Left lung (tissue), 10 donors: ENCODE results near the gene CALN1. TPM values are rescaled to one million over a fixed set of nuclear protein-coding genes. Genes with fewer than 3 reads are reported as not detected.

ENCODE experiments used
- ATAC-seq: fragments of 200-7000 bp; cut with Tn5 transposase; one replicate; pipeline ENCODE4 v1.9.1; 2020; ENCODE audit warnings: moderate library complexity
- DNase-seq, 4 donors: peaks; one replicate each; pipeline ENCODE4 v3.0.0-alpha.2; 2013 to 2020
- H3K27ac ChIP-seq, 2 donors: fragments of 200-600 bp; sonication (generic) in 1 of 2; one replicate each; pipeline versions ENCODE4 v1.5.0 to v1.8.0; 2020 to 2021
- H3K27me3 ChIP-seq, 2 donors: fragments of 200-600 bp; sonication (generic) in 1 of 2; one replicate each; pipeline versions ENCODE4 v1.5.0 to v1.8.0; 2020 to 2021
- H3K36me3 ChIP-seq, 2 donors: fragments of 200-600 bp; sonication (generic) in 1 of 2; one replicate each; pipeline versions ENCODE4 v1.5.0 to v1.8.0; 2020 to 2021
- H3K4me1 ChIP-seq, 2 donors: fragments of 200-600 bp; one replicate each; pipeline ENCODE4 v1.8.0; 2021
- H3K4me3 ChIP-seq, 2 donors: fragments of 200-600 bp; sonication (generic) in 1 of 2; one replicate each; pipeline versions ENCODE4 v1.5.0 to v1.8.0; 2020 to 2021; ENCODE audit warnings: mild to moderate bottlenecking in 1 of 2
- H3K9me3 ChIP-seq, 2 donors: fragments of 200-600 bp; sonication (generic) in 1 of 2; one replicate each; pipeline versions ENCODE4 v1.5.0 to v1.8.0; 2020 to 2021
- intact Hi-C, 2 donors: fragments of 100-400 bp; cut with DNase I; formaldehyde crosslinking; loops; one replicate each; pipeline versions ENCODE4 v1.11.2 to v1.14.2; 2022
- polyA plus RNA-seq, 6 donors: library from polyadenylated mRNA; unstranded; fragments of 120-200 nt; gene quantifications; one replicate each; pipeline ENCODE4 v1.2.1, GENCODE V29; 2013; ENCODE audit not compliant: insufficient read length in 6 of 6
- total RNA-seq, 2 donors: library from RNA; stranded (reverse); fragmentation: NEBNext Ultra II Directional; extraction: Animal tissue kit (Norgen Biotek cat#: 25700); gene quantifications; one replicate each; pipeline ENCODE4 v1.2.1, GENCODE V29; 2021
- TF ChIP-seq, protein P1 (sequence below), 2 donors: fragments of 200-600 bp; sonication (generic) in 1 of 2; IDR thresholded peaks; one replicate each; pipeline versions ENCODE4 v1.5.0 to v1.8.0; 2021; ENCODE audit warnings: antibody characterized with exemption in 2 of 2
- donor health status: DM: no; HTN: yes; CAD: no.
- donor health status: DM: no; HTN: no; CAD: no.

Gene CALN1
- total and polyA plus RNA-seq, 8 donors = 0.10 to 0.52 (median 0.26) TPM; not detected in 2

DNA sequence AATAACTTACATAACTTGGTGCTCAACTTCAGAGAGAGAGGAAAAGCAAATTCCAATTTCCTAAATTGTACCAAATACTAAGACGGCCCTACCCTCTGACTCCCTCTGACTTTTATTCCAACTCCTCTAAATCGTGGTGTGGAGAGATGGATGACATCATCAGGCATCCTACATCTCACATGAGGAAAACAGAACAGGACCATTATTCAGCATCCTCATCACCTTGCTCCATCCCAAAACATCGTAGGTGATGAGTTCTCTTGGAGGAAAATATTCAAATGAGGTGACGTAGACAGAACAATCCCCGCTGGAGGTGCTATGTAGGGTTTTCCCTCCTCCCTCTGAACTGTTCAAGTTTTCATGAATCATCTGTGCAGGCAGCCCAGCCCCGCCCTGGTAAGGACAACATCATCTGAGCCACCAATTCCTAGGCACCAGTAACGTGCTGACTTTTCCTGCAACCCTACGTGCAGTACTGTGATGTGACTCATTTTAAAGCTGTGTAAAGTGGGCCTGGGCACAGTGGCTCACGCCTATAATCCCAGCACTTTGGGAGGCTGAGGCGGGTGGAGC, 167.2 kb downstream of the CALN1 start:
- ATAC-seq (no peak), DNase-seq (no peak)
- TF ChIP-seq, protein P1, sequence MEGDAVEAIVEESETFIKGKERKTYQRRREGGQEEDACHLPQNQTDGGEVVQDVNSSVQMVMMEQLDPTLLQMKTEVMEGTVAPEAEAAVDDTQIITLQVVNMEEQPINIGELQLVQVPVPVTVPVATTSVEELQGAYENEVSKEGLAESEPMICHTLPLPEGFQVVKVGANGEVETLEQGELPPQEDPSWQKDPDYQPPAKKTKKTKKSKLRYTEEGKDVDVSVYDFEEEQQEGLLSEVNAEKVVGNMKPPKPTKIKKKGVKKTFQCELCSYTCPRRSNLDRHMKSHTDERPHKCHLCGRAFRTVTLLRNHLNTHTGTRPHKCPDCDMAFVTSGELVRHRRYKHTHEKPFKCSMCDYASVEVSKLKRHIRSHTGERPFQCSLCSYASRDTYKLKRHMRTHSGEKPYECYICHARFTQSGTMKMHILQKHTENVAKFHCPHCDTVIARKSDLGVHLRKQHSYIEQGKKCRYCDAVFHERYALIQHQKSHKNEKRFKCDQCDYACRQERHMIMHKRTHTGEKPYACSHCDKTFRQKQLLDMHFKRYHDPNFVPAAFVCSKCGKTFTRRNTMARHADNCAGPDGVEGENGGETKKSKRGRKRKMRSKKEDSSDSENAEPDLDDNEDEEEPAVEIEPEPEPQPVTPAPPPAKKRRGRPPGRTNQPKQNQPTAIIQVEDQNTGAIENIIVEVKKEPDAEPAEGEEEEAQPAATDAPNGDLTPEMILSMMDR (IDR thresholded peaks at IDR 0.05) = no peak
- Histone ChIP-seq H3K27me3 (no peaks in the 10 kb centered on the region), H3K4me3 (no peak overlapping the region), H3K4me1 (no peaks in the 10 kb centered on the region), H3K36me3 (no peaks in the 10 kb centered on the region), H3K9me3 (peaks cover 0 to 11% of the 10 kb centered on the region in 2 donors), H3K27ac (no peak overlapping the region)
- intact Hi-C loops = no loop called here

DNA sequence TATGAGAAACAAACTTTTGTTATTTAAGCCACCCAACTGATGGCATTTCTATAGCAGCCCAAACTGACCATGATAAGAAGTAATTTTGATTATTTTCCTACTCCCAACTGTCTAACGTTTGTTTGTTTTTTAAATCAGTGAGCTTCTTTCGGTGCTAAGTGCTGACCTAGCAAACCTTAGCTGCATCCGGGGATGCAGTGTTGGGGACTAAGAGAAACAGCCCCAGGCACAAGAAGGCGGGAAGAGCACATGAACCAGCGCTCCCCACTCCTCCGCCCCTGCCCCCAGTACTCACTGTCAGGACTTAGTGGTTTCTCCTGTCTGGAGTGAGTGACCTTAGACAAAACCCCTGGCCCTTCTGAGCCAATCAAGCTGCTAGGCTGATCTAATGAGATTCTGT, 168.8 kb downstream of the CALN1 start:
- TF ChIP-seq, protein P1 (IDR thresholded peaks at IDR 0.05) = no peak

DNA sequence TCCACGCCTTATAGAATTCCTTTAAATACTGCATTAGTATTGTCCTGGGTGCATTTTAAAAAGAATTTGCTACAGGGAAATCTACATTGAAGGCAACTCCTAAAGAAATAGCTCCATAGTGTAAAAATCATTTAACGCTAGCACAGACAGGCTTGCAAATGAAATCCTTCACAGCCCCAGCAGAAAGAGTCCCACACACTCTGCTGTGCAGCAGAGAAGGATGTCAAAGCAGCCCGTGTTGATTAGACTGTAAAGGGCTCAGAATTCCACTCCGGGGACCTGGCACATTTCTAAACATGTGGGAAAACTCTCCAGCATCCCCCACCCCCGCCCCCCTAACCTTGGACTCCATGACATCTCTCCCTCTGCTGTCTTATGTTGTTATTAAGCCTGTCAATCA, 176.8 kb downstream of the CALN1 start:
- H3K27ac ChIP-seq = no peak overlapping the region
- no peaks in the 10 kb centered on the region for H3K9me3 ChIP-seq
- intact Hi-C loops = no loop called here
- TF ChIP-seq, protein P1 (IDR thresholded peaks at IDR 0.05) = no peak
- DNase-seq (no peak), ATAC-seq (no peak)
- no peak overlapping the region for H3K4me3 ChIP-seq
- H3K4me1 ChIP-seq = no peaks in the 10 kb centered on the region
- H3K27me3 ChIP-seq = no peaks in the 10 kb centered on the region
- no peaks in the 10 kb centered on the region for H3K36me3 ChIP-seq

More for the DNA sequence above, 168.8 kb downstream of the CALN1 start:
- intact Hi-C loops = no loop called here
- DNase-seq (no peak), ATAC-seq (no peak)
- Histone ChIP-seq H3K4me3 (no peak overlapping the region), H3K36me3 (no peaks in the 10 kb centered on the region), H3K4me1 (no peaks in the 10 kb centered on the region), H3K27me3 (no peaks in the 10 kb centered on the region), H3K9me3 (peaks cover 0 to 9% of the 10 kb centered on the region in 2 donors), H3K27ac (no peak overlapping the region)

DNA sequence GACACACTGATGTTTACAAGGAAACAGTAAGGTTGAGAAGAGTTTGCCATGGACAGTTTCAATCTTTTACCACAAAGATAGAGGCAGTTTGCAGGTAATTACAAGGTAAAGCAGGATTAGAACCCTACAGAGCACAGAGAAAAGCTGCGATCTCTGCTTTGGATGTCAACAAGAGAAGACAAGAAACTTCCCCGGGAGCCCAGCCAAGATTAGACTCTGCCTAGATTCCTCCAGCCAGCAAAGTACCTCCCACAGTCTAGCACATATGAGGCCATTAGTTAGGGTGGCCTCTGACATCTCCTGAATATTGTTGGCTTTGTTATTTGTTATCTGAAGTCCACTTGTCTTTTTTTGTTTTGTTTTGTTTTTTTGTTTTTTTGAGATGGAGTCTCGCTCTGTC, 178.1 kb downstream of the CALN1 start:
- DNase-seq (peak in 1 of 4 donors; percentile 5), ATAC-seq (no peak)
- Histone ChIP-seq H3K9me3 (no peaks in the 10 kb centered on the region), H3K27me3 (no peaks in the 10 kb centered on the region), H3K4me3 (no peak overlapping the region), H3K27ac (no peak overlapping the region), H3K36me3 (no peaks in the 10 kb centered on the region), H3K4me1 (no peaks in the 10 kb centered on the region)
- TF ChIP-seq, protein P1 (IDR thresholded peaks at IDR 0.05) = no peak
- intact Hi-C loops = no loop called here

DNA sequence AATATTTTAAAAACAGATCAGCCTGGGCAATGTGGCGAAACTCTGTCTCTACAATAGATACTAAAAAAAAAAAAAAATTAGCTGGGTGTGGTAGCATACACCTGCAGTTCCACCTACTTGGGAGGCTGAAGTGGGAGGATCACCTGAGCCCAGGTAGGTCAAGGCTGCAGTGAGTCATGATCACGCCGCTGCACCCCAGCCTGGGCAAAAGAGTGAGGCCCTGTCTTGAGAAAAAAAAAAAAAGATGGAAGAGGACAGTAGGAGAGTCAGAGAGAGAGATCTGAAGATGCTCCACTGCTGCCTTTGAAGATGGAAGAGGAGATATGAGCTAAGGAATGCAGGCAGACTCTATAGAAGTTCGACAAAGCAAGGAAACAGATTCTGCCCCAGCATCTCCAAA, 181.9 kb downstream of the CALN1 start:
- intact Hi-C loops = no loop called here
- DNase-seq = no peak
- no peaks in the 10 kb centered on the region for H3K4me1 ChIP-seq
- no peaks in the 10 kb centered on the region for H3K27me3 ChIP-seq
- H3K36me3 ChIP-seq = no peaks in the 10 kb centered on the region
- no peak overlapping the region for H3K4me3 ChIP-seq
- TF ChIP-seq, protein P1 (IDR thresholded peaks at IDR 0.05) = no peak
- ATAC-seq = no peak
- no peak overlapping the region for H3K27ac ChIP-seq
- H3K9me3 ChIP-seq = no peaks in the 10 kb centered on the region
